SK-N-SH (cell line): ENCODE data around the gene USP15. TPM values are rescaled to one million over a fixed set of nuclear protein-coding genes. Genes with fewer than 3 reads are reported as not detected.

Experiments
- CTCF ChIA-PET: fragments of 300-600, 350-600 bp; formaldehyde crosslinking; extraction: SDS; loops from one replicate; lab custom pipeline; 2021; lab: Yijun Ruan, JAX
- POLR2A ChIA-PET: fragments of 350-600 bp; sonication (Branson Sonifier 250); formaldehyde crosslinking; extraction: SDS; loops from one replicate; lab custom pipeline; 2020; ENCODE audit warnings: antibody characterized with exemption, inconsistent platforms; lab: Yijun Ruan, JAX
- DNase-seq: peaks from one replicate; pipeline ENCODE4 v3.0.0; 2012
- H2AFZ ChIP-seq: fragments of 200-600 bp; sonication (generic); 2 replicates; pipeline ENCODE4 v1.8.1; 2016; ENCODE audit warnings: antibody characterized with exemption, mild to moderate bottlenecking, low read depth
- H3F3A ChIP-seq: fragments of 200-600 bp; sonication (generic); replicated peaks from 2 replicates; pipeline ENCODE3; 2016; ENCODE audit warnings: antibody characterized with exemption, mild to moderate bottlenecking; ENCODE audit not compliant: insufficient read depth
- H3K27ac ChIP-seq, 2 experiments: fragments of 200-500 bp in 1 of 2; fragments of 200-600 bp in 1 of 2; sonication (Bioruptor generic) in 1 of 2; sonication (generic), shearing (Covaris generic) in 1 of 2; 2 replicates each; pipeline versions ENCODE4 v1.5.1 to v1.6.1; 2014 to 2016; ENCODE audit warnings: low read depth in 2 of 2, inconsistent platforms in 1 of 2, low read length in 1 of 2, mild to moderate bottlenecking in 1 of 2, mixed read lengths in 1 of 2
- H3K27me3 ChIP-seq: fragments of 200-600 bp; sonication (generic), shearing (Covaris generic); 2 replicates; pipeline ENCODE4 v1.6.1; 2016; ENCODE audit warnings: mixed run types; ENCODE audit not compliant: insufficient read depth
- H3K36me3 ChIP-seq, 2 experiments: fragments of 200-500 bp in 1 of 2; fragments of 200-600 bp in 1 of 2; sonication (Bioruptor generic) in 1 of 2; sonication (generic) in 1 of 2; replicated peaks in 1 of 2; 2 replicates each; pipeline versions ENCODE3 to v1.5.1; 2014 to 2016; ENCODE audit warnings: low read length in 1 of 2, mild to moderate bottlenecking in 1 of 2; ENCODE audit not compliant: insufficient read depth in 2 of 2, control insufficient read depth in 1 of 2
- H3K4me1 ChIP-seq, 2 experiments: fragments of 200-500 bp in 1 of 2; fragments of 200-600 bp in 1 of 2; sonication (Bioruptor generic) in 1 of 2; sonication (generic), shearing (Covaris generic) in 1 of 2; 2 replicates each; pipeline versions ENCODE4 v1.5.1 to v1.6.1; 2014 to 2016; ENCODE audit warnings: low read depth in 1 of 2, low read length in 1 of 2, mixed run types in 1 of 2; ENCODE audit not compliant: insufficient read depth in 2 of 2, control insufficient read depth in 1 of 2
- H3K4me2 ChIP-seq: fragments of 200-600 bp; sonication (generic), shearing (Covaris generic); 2 replicates; pipeline ENCODE4 v1.6.1; 2017; ENCODE audit warnings: mixed run types
- H3K4me3 ChIP-seq, 2 experiments: fragments of 200-500 bp in 1 of 2; fragments of 200-600 bp in 1 of 2; sonication (Bioruptor generic) in 1 of 2; sonication (generic), shearing (Covaris generic) in 1 of 2; 2 replicates each; pipeline versions ENCODE4 v1.5.1 to v1.8.1; 2014 to 2016; ENCODE audit warnings: low read depth in 2 of 2, inconsistent platforms in 1 of 2, low read length in 1 of 2, mild to moderate bottlenecking in 1 of 2, mixed read lengths in 1 of 2, moderate library complexity in 1 of 2
- H3K79me2 ChIP-seq: fragments of 200-600 bp; sonication (generic); 2 replicates; pipeline ENCODE4 v1.8.1; 2017; ENCODE audit warnings: mild to moderate bottlenecking; ENCODE audit not compliant: insufficient read depth
- H3K9ac ChIP-seq: fragments of 200-600 bp; sonication (generic); 2 replicates; pipeline ENCODE4 v1.6.1; 2017; ENCODE audit warnings: mixed run types
- H3K9me2 ChIP-seq: fragments of 200-600 bp; sonication (generic); 2 replicates; pipeline ENCODE4 v1.6.1; 2017; ENCODE audit warnings: mixed run types
- H3K9me3 ChIP-seq: fragments of 200-600 bp; sonication (generic); 2 replicates; pipeline ENCODE4 v1.6.1; 2017; ENCODE audit warnings: mixed run types, mild to moderate bottlenecking, moderate library complexity
- H4K20me1 ChIP-seq: fragments of 200-600 bp; sonication (generic); 2 replicates; pipeline ENCODE4 v1.6.1; 2017; ENCODE audit warnings: mild to moderate bottlenecking, mixed run types; ENCODE audit not compliant: insufficient read depth
- CTCF ChIP-seq: fragments of 200-600 bp; sonication (generic); IDR thresholded peaks from 2 replicates; pipeline ENCODE4 v1.6.1; 2017; ENCODE audit warnings: antibody characterized with exemption, mild to moderate bottlenecking, moderate library complexity
- EP300 ChIP-seq, 2 experiments: IDR thresholded peaks; 2 replicates each; pipeline versions ENCODE4 v1.4.0 to v1.6.1; 2012; ENCODE audit warnings: borderline replicate concordance in 1 of 2, low read depth in 1 of 2, low read length in 1 of 2
- FOSL2 ChIP-seq: IDR thresholded peaks from 2 replicates; pipeline ENCODE4 v1.4.0; 2012; ENCODE audit warnings: low read depth, mild to moderate bottlenecking, moderate library complexity, borderline replicate concordance
- FOXJ3 ChIP-seq: sonication (generic); formaldehyde crosslinking; IDR thresholded peaks from 2 replicates; pipeline ENCODE4 v1.5.1; 2020; ENCODE audit warnings: mild to moderate bottlenecking, missing genetic modification reagents
- GATA2 ChIP-seq: sonication (generic); formaldehyde crosslinking; IDR thresholded peaks from 2 replicates; pipeline ENCODE4 v1.5.0; 2020; ENCODE audit warnings: mild to moderate bottlenecking, missing genetic modification reagents
- JUND ChIP-seq: IDR thresholded peaks from 2 replicates; pipeline ENCODE4 v1.4.0; 2012
- MEF2A ChIP-seq: IDR thresholded peaks from 2 replicates; pipeline ENCODE4 v1.4.0; 2012; ENCODE audit warnings: low read depth, borderline replicate concordance
- MXI1 ChIP-seq: IDR thresholded peaks from 2 replicates; pipeline ENCODE4 v1.6.1; 2012; ENCODE audit warnings: mild to moderate bottlenecking, low read depth, low read length, improper control_type of control experiment
- NRF1 ChIP-seq: IDR thresholded peaks from 2 replicates; pipeline ENCODE4 v1.6.1; 2012; ENCODE audit warnings: low read depth, mild to moderate bottlenecking, low read length
- PBX3 ChIP-seq: IDR thresholded peaks from 2 replicates; pipeline ENCODE4; 2012
- POLR2AphosphoS5 ChIP-seq: IDR thresholded peaks from 2 replicates; pipeline ENCODE4 v1.6.1; 2012; ENCODE audit warnings: low read depth, low read length
- RXRA ChIP-seq: IDR thresholded peaks from 2 replicates; pipeline ENCODE4 v1.4.0; 2012; ENCODE audit warnings: low read depth, mild to moderate bottlenecking, borderline replicate concordance
- SIN3A ChIP-seq: IDR thresholded peaks from 2 replicates; pipeline ENCODE4 v1.6.1; 2012; ENCODE audit warnings: low read depth, mild to moderate bottlenecking, low read length, moderate library complexity, borderline replicate concordance
- TCF12 ChIP-seq: IDR thresholded peaks from 2 replicates; pipeline ENCODE4 v1.4.0; 2012
- WGBS: methylation state at CpG from one replicate; pipeline ENCODE4 v1.1.6; 2017; ENCODE audit warnings: low lambda C conversion rate; 5-methylcytosine and 5-hydroxymethylcytosine counted together
- polyA plus RNA-seq, 3 experiments: library from polyadenylated mRNA; depleted of rRNA; stranded (reverse); fragments of >200 nt; gene quantifications; 2 replicates each; pipeline ENCODE4 v1.2.3, GENCODE V29; 2012
- TF ChIP-seq, protein P1 (sequence below): fragments of 150-350 bp; IDR thresholded peaks from 2 replicates; pipeline ENCODE4 v1.6.1; 2016; ENCODE audit warnings: mild to moderate bottlenecking, low read depth, low read length
- TF ChIP-seq, protein P2 (sequence below): IDR thresholded peaks from 2 replicates; pipeline ENCODE4 v1.6.1; 2012; ENCODE audit warnings: mild to moderate bottlenecking, low read depth, low read length, moderate library complexity
- TF ChIP-seq, protein P3 (sequence below): IDR thresholded peaks from 2 replicates; pipeline ENCODE4 v1.4.0; 2012; ENCODE audit warnings: low read depth

Gene USP15
- polyA plus RNA-seq, 1 of the 3 experiments (the other 2 are of a cell fraction), result 13.2 TPM

GRCh38 chr12:62332598-62332997 lies 72.4 kb downstream of the USP15 start:
- no peak overlapping the region for H3K4me2 ChIP-seq
- H3K27ac ChIP-seq, result peak overlapping the region in 1 of 2 experiments; percentile 21; a peak in 2 of 4 replicates

DNA sequence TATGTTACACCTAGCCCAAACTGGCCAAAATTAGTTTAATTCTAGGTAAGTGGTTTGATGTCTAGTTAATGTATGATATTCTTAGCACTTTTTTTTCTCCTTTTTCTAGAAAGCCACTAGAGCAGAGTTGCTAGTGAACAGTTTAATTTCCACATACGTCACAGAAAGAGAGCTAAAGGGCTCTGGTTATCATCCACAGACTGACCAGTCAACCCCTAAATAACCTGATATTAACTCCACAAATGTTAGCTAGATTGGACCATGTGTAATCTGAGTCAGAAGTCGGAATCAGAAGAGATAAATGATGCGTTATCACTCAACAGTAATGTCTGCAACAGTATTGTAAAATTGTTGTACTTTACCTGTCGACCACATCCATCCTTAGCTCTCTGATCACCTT lies 74.9 kb downstream of the USP15 start:
- peaks cover 0 to 4% of the 10 kb centered on the region in 2 experiments; a peak in 1 of 4 replicates for H3K4me1 ChIP-seq
- CTCF ChIA-PET, result no interaction called here
- H3K4me3 ChIP-seq, result no peak overlapping the region
- no peaks in the 10 kb centered on the region for H3K27me3 ChIP-seq
- DNase-seq, result no peak
- POLR2A ChIA-PET, result no interaction called here
- no peak overlapping the region for H3K4me2 ChIP-seq
- no peak for TF ChIP-seq NRF1
- TF ChIP-seq CTCF, result no peak
- no peak for TF ChIP-seq MEF2A
- TF ChIP-seq, protein P1, sequence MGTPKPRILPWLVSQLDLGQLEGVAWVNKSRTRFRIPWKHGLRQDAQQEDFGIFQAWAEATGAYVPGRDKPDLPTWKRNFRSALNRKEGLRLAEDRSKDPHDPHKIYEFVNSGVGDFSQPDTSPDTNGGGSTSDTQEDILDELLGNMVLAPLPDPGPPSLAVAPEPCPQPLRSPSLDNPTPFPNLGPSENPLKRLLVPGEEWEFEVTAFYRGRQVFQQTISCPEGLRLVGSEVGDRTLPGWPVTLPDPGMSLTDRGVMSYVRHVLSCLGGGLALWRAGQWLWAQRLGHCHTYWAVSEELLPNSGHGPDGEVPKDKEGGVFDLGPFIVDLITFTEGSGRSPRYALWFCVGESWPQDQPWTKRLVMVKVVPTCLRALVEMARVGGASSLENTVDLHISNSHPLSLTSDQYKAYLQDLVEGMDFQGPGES, result no peak
- no peak for TF ChIP-seq EP300 (IDR thresholded peaks at IDR 0.05; ENCODE audit: borderline replicate concordance in 1 of 2, low read depth in 1 of 2, low read length in 1 of 2)
- TF ChIP-seq, protein P2, sequence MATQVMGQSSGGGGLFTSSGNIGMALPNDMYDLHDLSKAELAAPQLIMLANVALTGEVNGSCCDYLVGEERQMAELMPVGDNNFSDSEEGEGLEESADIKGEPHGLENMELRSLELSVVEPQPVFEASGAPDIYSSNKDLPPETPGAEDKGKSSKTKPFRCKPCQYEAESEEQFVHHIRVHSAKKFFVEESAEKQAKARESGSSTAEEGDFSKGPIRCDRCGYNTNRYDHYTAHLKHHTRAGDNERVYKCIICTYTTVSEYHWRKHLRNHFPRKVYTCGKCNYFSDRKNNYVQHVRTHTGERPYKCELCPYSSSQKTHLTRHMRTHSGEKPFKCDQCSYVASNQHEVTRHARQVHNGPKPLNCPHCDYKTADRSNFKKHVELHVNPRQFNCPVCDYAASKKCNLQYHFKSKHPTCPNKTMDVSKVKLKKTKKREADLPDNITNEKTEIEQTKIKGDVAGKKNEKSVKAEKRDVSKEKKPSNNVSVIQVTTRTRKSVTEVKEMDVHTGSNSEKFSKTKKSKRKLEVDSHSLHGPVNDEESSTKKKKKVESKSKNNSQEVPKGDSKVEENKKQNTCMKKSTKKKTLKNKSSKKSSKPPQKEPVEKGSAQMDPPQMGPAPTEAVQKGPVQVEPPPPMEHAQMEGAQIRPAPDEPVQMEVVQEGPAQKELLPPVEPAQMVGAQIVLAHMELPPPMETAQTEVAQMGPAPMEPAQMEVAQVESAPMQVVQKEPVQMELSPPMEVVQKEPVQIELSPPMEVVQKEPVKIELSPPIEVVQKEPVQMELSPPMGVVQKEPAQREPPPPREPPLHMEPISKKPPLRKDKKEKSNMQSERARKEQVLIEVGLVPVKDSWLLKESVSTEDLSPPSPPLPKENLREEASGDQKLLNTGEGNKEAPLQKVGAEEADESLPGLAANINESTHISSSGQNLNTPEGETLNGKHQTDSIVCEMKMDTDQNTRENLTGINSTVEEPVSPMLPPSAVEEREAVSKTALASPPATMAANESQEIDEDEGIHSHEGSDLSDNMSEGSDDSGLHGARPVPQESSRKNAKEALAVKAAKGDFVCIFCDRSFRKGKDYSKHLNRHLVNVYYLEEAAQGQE, result no peak
- no peak for TF ChIP-seq JUND
- TF ChIP-seq POLR2AphosphoS5, result no peak
- H3K36me3 ChIP-seq, result peaks cover 0 to 15% of the 10 kb centered on the region in 2 experiments
- H3K79me2 ChIP-seq, result peaks cover 25% of the 10 kb centered on the region; the same call in 1 of the 2 replicates
- H3K9ac ChIP-seq, result no peak overlapping the region
- H2AFZ ChIP-seq, result no peak overlapping the region
- 88% methylated on average over 4 of the region's 4 CpGs for WGBS
- H3K9me3 ChIP-seq, result peaks cover 2% of the 10 kb centered on the region; the same call in 1 of the 2 replicates
- H3K27ac ChIP-seq, result no peak overlapping the region
- no peaks in the 10 kb centered on the region for H4K20me1 ChIP-seq
- H3K9me2 ChIP-seq, result no peaks in the 10 kb centered on the region
- peaks cover 9% of the 10 kb centered on the region for H3F3A ChIP-seq

More at GRCh38 chr12:62332598-62332997, 72.4 kb downstream of the USP15 start:
- Histone ChIP-seq H3K36me3 (peaks cover 0 to 12% of the 10 kb centered on the region in 2 experiments), H3K4me1 (peaks cover 0 to 4% of the 10 kb centered on the region in 2 experiments; a peak in 2 of 4 replicates), H2AFZ (no peak overlapping the region), H3K9me2 (no peaks in the 10 kb centered on the region), H3K4me3 (no peak overlapping the region), H3K9me3 (no peaks in the 10 kb centered on the region), H3F3A (peaks cover 18% of the 10 kb centered on the region), H3K27me3 (no peaks in the 10 kb centered on the region), H3K79me2 (peaks cover under 1% of the 10 kb centered on the region; the same call in 1 of the 2 replicates), H3K9ac (no peak overlapping the region), H4K20me1 (no peaks in the 10 kb centered on the region)
- ChIA-PET CTCF (no interaction called here), POLR2A (no interaction called here)
- TF ChIP-seq FOSL2, result peak; percentile 6; the same call in 1 of the 2 replicates
- no peak for TF ChIP-seq GATA2 (CRISPR knock-in tag)
- no peak for TF ChIP-seq RXRA
- no peak for TF ChIP-seq NRF1
- TF ChIP-seq TCF12, result 0 out of 2 replicates have a peak, but pooled peaks have one; percentile 11
- 0 out of 4 replicates have a peak, but pooled peaks of 1 of the 2 experiments have one; percentile 24 for TF ChIP-seq EP300 (IDR thresholded peaks at IDR 0.05; ENCODE audit: borderline replicate concordance in 1 of 2, low read depth in 1 of 2, low read length in 1 of 2)
- peak; percentile 19; the same call in 1 of the 2 replicates for TF ChIP-seq JUND
- TF ChIP-seq PBX3, result peak; percentile 50
- no peak for TF ChIP-seq MXI1
- TF ChIP-seq FOXJ3 (CRISPR knock-in tag), result no peak
- TF ChIP-seq SIN3A, result no peak
- TF ChIP-seq, protein P3, sequence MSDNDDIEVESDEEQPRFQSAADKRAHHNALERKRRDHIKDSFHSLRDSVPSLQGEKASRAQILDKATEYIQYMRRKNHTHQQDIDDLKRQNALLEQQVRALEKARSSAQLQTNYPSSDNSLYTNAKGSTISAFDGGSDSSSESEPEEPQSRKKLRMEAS, result no peak
- 43% methylated on average over 1 of the region's 1 CpG for WGBS
- DNase-seq, result no peak
